Measurements from ENCODE around the gene HDLBP.

The HDLBP gene

DNA sequence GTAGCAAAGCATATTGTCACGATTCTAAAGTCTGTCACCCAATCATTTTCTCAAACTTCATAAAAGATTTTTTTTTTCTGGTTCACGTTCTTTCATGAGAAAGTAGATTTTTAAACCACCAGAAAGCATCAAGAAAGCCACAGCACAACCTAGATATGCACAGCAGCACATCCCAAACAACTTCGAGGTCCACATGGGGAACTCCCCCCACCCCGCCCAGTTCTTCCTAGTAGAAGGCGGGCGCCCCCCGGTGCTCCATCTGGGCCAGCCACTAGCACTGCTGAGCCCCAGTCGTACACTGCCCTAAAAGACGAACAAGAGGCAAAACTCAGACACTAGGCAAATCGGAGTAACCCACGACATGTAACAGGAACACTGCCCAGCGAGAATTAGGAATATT lies 15.5 kb downstream of the HDLBP start (continued):
- TF ChIP-seq RARB (CRISPR knock-in tag; IDR thresholded peaks at IDR 0.05), result no peak
- TF ChIP-seq SNAI2 (CRISPR knock-in tag; IDR thresholded peaks at IDR 0.05), result no peak
- no peak for TF ChIP-seq CSRNP3 (CRISPR knock-in tag; IDR thresholded peaks at IDR 0.05)
- no peak for TF ChIP-seq ISL1 (CRISPR knock-in tag; IDR thresholded peaks at IDR 0.05)
- no peak for TF ChIP-seq ARNTL (CRISPR knock-in tag; IDR thresholded peaks at IDR 0.05; ENCODE audit: borderline replicate concordance, low read depth)
- no peak for TF ChIP-seq TOX (CRISPR knock-in tag; IDR thresholded peaks at IDR 0.05; ENCODE audit: borderline replicate concordance)

DNA sequence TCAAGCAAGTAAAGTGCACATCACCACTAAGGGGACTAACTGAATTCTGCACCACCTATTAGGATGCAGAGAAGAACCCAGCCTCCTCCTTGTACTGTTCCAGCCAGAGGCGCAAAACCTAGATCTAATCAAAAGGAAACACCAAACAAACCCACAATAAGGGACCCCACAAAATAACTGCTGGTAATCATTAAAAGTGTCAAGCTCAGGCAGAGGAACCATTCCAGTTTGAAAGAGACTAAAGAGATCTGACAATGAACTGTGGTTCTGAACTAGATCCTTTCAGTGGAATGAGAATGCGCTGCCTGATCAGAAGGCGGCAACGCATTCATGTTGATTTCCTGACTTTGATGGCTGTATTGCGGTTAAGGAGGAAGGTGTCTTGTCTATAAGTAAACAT lies 16.8 kb downstream of the HDLBP start:
- ATAC-seq, result no peak
- TF ChIP-seq ZNF8 (CRISPR knock-in tag; IDR thresholded peaks at IDR 0.05), result no peak
- TF ChIP-seq TCF4 (CRISPR knock-in tag; IDR thresholded peaks at IDR 0.05; ENCODE audit: borderline replicate concordance), result no peak
- no peak for TF ChIP-seq ZFP30 (CRISPR knock-in tag; IDR thresholded peaks at IDR 0.05)
- no peak for TF ChIP-seq TOX (CRISPR knock-in tag; IDR thresholded peaks at IDR 0.05; ENCODE audit: borderline replicate concordance)
- no peak for TF ChIP-seq ZFP3 (CRISPR knock-in tag; IDR thresholded peaks at IDR 0.05)
- TF ChIP-seq BACH2 (CRISPR knock-in tag; IDR thresholded peaks at IDR 0.05; ENCODE audit: borderline replicate concordance), result no peak
- TF ChIP-seq, protein P1, sequence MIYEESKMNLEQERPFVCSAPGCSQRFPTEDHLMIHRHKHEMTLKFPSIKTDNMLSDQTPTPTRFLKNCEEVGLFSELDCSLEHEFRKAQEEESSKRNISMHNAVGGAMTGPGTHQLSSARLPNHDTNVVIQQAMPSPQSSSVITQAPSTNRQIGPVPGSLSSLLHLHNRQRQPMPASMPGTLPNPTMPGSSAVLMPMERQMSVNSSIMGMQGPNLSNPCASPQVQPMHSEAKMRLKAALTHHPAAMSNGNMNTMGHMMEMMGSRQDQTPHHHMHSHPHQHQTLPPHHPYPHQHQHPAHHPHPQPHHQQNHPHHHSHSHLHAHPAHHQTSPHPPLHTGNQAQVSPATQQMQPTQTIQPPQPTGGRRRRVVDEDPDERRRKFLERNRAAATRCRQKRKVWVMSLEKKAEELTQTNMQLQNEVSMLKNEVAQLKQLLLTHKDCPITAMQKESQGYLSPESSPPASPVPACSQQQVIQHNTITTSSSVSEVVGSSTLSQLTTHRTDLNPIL (CRISPR knock-in tag; IDR thresholded peaks at IDR 0.05; ENCODE audit: low read depth), result no peak
- TF ChIP-seq SNAI2 (CRISPR knock-in tag; IDR thresholded peaks at IDR 0.05), result no peak
- no peak for TF ChIP-seq ZC3H10 (CRISPR knock-in tag; IDR thresholded peaks at IDR 0.05)
- no peak for TF ChIP-seq TSHZ2 (CRISPR knock-in tag; IDR thresholded peaks at IDR 0.05)
- no peak for TF ChIP-seq ZNF70 (CRISPR knock-in tag; IDR thresholded peaks at IDR 0.05)
- no peak for TF ChIP-seq RARB (CRISPR knock-in tag; IDR thresholded peaks at IDR 0.05)
- TF ChIP-seq CSRNP3 (CRISPR knock-in tag; IDR thresholded peaks at IDR 0.05), result no peak
- TF ChIP-seq GLIS3 (CRISPR knock-in tag; IDR thresholded peaks at IDR 0.05), result no peak
- no peak for TF ChIP-seq OSR1 (CRISPR knock-in tag; IDR thresholded peaks at IDR 0.05)
- TF ChIP-seq PPARA (CRISPR knock-in tag; IDR thresholded peaks at IDR 0.05; ENCODE audit: borderline replicate concordance), result no peak
- no peak for TF ChIP-seq CSDC2 (CRISPR knock-in tag; IDR thresholded peaks at IDR 0.05)
- TF ChIP-seq, protein P2, sequence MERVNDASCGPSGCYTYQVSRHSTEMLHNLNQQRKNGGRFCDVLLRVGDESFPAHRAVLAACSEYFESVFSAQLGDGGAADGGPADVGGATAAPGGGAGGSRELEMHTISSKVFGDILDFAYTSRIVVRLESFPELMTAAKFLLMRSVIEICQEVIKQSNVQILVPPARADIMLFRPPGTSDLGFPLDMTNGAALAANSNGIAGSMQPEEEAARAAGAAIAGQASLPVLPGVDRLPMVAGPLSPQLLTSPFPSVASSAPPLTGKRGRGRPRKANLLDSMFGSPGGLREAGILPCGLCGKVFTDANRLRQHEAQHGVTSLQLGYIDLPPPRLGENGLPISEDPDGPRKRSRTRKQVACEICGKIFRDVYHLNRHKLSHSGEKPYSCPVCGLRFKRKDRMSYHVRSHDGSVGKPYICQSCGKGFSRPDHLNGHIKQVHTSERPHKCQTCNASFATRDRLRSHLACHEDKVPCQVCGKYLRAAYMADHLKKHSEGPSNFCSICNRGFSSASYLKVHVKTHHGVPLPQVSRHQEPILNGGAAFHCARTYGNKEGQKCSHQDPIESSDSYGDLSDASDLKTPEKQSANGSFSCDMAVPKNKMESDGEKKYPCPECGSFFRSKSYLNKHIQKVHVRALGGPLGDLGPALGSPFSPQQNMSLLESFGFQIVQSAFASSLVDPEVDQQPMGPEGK (CRISPR knock-in tag; IDR thresholded peaks at IDR 0.05; ENCODE audit: borderline replicate concordance), result no peak
- no peak for TF ChIP-seq POU6F1 (CRISPR knock-in tag; IDR thresholded peaks at IDR 0.05; ENCODE audit: borderline replicate concordance, low read depth)
